Suppressor macrophage treated with lipopolysaccharide for 1 hour (primary cell): Measurements from ENCODE around the gene TMEM74B.

Source experiments
- DNase-seq, 3 donors: peaks; one replicate each; pipeline ENCODE4 v3.0.0-alpha.2; 2020 to 2022

TMEM74B gene

DNA sequence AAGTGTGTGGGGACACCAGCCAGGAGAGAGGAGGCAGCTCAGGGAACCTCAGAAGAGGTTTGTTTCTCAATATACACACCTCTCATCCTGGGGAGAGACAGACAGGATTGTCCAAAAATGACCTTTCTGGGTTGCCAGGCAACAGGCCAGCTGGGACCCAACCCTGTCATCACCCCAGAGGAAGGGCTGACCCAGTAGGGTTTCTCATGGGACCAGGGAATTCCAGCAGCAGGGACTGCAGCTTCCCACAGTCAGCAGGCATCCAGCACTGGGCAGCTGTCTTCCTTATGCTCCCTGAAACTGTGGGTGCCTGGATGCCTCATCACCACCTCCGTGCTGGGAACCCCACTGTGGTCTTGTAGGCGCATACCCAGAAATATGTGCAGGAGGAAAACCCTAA, 19.8 kb upstream of the TMEM74B start:
- peak in 1 of 3 donors; percentile 38 for DNase-seq

DNA sequence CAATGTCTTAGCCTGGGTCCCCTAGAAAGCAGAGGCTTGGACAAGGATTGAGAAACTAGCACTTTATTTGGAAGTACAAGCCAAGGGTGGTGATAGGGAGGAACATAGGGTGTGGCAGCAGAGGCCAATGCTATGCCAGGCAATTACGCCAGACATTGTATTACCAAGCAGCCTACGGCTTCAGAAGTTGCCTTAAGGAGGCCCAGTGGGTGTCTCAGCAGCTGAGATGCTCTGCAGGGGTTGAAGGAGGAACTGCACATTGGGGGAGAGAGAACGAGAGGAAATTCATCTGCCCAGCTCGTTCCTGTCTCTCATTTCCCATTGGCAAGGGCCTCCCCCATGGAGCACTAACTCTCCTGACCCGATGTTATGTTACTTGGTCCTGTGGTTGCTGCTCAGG, 19.3 kb upstream of the TMEM74B start:
- peak in 2 of 3 donors; percentile 46 to 58 for DNase-seq

DNA sequence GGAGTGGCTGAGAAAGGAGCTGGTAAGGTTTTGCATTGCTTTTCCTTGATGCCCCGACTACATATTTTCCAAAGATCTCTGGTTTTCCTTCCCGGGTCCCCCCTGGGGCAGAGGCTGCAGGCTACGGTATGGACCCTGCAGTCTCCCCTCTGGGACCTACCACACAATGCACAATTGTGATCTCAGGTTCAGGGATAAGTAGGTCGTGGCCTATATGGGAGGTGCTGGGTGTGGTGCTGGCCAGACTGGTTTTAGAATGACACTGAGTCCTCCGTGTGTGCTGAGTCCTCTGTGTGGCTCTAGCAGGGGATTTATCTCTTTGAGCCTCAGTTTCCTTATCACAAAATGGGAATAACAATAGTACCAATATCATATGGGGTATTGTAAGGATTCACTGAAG, 18.8 kb upstream of the TMEM74B start:
- no peak for DNase-seq

DNA sequence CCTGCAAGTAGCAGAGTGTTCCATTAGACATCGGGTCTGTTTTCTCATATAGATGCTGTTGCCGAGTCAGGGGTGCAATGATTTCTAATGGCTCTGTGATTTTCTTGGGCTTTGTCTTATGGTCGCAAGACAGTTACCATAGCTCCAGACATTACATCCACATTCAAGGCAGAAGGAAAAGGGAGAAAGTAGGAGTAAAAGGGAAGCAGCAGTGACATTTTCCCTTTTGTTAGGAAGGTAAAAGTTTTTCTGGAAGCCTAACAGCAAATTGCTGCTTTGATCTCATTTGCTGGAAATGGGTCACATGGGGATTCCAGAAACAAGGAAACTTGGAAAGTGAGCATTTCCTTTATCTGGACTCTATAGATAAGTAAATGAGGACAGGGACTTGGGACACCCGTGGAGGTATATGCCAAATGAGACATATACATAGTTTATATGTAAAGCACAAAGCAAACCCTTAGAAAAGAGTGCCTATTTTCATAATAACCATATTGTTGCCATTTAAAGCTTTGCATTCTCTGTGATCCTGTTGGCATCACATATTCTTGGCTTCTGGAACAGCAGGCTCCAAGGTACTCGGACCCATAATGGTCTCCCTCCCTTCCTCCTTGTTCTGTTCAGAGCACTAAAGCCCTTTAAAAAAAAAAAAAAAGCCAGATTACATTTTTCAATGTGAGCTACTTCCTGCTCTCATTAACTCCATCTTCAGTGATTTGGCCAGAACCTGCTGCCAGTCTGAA, 18.2 kb upstream of the TMEM74B start, which contains the start of gene C20orf202:
C20orf202 (plus strand) TSS at position 693 of the 743 bp plus-strand sequence. CDS start 132 bp downstream, outside the sequence.
- DNase-seq, result no peak

DNA sequence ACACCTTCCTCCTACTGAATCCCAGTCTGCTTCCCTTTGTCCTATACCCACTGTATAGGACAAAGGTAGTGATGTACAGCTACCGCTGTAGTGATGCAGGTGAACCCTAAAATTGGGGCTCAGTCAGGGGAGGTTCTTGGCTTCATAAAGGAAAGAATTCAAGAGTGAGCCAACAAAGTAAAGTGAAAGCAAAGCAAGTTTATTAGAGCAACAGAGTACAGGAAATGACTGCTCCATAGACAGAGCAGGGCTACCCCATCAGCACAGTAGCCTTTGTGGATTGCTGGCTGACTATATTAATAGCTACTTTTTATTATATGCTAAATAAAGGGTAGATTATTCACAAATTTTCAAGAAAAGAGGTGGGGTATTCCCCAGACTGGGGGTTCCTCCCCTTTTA, 15.2 kb upstream of the TMEM74B start:
- no peak for DNase-seq

DNA sequence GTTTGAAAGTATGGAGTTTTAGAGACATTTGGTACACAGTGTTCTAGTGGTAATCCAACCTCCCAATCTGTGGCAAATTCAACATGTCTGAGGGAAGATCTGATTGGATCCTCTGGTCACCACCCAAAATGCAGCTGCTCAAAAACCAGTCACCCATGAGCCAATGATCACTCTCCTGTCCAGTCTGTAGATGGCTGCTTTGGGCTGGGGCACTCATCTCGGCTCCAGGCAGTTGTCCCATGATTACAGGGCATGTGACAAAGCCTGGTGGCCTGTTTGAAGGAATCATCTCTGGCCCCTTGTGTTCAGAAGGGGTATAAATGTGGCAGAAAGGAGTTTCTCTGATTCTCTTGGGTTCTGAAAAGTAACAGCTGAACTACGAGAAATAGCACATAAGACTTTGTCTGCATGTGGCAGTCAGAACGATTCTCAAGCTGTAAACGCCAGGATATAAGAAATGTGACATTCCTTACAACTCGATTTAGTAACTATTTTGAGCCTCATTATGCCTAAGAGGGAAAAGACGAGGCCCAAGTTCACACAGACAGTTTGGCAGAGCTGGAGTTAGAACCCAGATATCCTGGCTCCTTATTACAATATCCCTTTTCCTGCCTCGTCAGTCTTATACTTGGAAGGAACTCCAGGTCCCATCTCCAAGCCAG, 14.6 kb upstream of the TMEM74B start:
- no peak for DNase-seq

DNA sequence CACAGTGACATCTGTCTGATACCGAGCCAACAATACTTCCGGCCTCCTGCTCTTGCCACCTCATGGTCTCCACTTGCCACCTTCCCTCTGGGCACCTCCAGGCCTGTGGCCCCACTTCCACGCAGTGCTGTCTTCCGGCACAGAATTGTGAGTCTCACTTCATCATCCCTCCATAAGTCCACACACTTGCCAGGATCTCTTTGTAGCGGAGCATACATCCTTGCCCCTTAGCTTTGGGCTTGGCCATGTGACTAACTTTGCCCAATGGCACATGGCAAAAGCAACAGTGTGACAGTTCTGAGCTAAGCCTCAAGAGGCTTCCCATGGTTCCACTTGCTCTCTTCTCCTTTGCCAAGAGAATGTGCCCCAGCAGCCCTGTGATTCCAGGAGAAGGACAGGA, 14.0 kb upstream of the TMEM74B start:
- no peak for DNase-seq

DNA sequence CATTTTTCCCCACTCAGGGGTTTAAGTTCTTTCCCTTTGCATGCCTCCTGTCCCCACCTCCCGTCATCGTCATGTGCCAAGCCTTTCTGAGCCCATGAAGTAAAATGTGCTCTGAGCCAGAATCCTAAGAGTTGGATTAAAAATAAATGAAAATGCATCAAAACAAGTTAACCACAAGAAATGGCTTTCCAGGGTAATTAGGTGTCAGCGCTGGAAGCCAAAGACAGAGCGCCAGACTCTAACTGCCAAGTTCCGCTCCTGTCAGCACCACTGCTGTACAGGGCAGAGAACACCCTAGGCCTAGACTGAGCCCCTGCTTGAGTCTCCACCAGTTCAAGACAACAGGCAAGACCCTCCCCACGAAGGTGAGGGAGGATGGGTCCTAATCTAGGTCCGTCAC, 13.0 kb upstream of the TMEM74B start:
- DNase-seq, result no peak

DNA sequence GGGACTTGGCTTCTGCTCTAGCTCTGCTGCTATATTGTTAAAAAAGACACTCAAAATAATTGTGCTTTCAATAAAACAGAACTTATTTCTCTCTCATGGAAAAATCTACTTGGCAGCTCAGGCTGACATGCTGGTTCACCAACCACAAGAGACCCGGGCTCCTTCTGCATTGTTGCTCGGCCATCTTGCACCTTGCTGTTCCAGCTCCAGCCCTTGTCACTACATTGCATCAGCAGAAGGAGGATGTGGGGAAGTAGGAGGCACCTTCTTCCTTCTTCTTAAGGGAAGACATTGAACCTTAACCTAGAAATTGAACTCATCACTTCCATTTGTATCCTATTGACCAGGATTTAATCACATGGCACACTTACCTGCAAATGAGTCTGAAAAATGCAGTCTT, 11.9 kb upstream of the TMEM74B start:
- peak in 1 of 3 donors; percentile 32 for DNase-seq

DNA sequence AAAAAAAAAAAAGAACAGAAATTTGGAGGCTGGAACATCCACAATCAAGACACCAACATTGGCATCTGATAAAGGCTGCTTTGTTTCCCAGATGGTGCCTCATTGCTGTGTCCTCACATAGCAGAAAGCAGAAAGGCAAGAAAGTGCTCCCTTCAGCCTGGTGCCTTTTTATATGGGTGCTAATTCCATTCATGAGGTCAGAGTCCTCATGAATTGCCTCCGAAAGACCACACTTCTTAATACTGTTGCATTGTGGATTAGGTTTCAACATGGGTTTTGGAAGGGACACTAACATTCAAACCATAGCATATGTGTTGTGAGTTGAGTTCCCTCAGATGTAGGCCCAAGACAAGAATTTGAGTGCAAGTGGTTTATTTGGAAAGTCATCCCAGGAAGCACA, 10.4 kb upstream of the TMEM74B start:
- DNase-seq, result no peak

DNA sequence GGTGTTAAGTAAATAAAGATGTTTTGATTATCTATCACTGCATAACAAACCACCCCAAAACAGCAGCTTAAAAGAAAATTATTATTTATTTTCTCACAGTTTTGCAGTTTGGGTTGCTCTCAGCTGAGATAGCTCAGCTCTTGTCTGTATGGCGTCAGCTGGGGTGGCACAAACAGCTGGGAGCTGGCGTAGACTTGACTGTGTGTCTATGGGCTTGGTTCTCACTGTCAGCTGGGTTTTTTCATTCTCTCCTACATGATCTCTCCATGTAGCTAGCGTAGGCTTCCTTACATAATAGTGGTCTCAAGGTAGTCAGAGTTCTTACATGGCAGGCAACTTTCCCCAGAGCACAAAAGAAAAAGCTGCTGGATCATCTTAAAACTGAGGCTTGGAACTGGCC, 6.5 kb upstream of the TMEM74B start:
- no peak for DNase-seq

DNA sequence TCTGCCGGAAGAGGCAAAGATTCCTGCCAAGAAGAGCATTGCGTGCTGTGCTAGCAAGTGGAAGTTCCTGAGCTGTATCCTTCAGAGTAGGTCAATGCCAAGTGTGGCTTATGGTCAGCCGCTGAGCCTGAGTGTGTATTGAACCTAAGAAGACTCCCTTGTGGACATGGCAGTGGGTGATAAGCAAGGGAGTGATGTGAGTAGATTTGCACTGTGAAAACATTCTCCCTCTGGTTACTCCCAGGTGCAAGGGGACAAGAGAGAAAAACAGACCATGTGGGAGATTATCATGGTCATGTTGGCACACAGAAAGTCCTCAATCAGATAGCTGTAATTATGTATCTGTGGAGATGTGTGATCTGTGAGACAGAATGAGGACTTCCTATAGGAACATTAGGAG, 6.1 kb upstream of the TMEM74B start:
- no peak for DNase-seq

DNA sequence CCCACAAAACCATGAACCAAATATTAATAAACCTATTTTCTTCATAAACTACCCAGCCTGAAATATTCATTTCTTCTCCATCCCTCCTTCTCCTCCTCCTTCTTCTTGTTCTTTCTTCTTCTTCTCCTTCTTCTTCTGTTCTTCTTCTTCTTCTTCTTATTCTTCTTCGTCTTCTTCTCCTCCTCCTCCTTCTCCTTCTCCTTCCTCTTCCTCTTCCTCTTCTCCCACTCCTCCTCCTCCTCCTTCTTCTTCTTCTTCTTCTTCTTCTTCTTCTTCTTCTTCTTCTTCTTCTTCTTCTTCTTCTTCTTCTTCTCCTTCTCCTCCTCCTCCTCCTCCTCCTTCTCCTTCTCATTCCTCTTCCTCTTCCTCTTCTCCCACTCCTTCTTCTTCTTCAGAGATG, 5.0 kb upstream of the TMEM74B start:
- DNase-seq, result no peak

DNA sequence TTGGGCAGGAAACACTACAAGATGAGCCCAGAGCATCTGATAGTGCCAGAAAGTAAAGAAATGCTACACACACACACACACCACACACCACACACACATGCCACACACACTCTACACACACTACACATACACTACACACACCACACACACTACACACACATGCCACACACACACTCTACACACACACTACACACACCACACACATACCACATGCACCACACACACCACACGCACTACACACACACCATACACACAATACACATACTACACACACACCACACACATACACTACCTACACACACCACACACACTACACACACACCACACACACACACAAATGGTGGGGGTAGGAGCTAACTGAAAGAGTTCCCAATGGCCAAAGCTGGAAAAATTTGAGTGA, 3.6 kb upstream of the TMEM74B start:
- no peak for DNase-seq

DNA sequence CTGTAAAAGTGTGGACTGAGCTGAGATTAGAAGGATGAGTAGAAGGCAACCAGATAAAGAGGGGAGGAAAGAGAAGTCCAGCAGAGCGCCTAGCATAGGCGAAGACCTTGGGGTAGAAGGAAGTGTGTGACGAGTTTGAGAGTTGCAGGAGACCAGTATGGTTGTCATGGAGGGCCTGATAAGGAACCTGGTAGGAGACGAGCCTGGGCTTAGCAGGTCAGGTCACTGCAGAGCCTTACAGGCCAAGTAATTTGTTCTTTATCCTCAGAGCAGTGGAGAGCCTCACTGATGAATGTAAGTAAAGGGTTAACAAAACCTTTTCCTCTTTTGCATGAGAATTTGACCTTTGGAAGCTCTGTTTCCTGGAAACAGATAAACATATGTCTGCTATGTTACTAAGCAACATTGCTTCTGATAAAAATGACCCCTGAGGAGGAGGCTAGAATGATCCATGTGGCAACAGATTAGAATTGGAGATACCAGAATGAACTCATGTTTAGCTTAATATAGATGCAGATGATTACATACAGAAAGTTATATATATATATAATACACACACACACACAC, 2.9 kb upstream of the TMEM74B start:
- DNase-seq, result no peak

DNA sequence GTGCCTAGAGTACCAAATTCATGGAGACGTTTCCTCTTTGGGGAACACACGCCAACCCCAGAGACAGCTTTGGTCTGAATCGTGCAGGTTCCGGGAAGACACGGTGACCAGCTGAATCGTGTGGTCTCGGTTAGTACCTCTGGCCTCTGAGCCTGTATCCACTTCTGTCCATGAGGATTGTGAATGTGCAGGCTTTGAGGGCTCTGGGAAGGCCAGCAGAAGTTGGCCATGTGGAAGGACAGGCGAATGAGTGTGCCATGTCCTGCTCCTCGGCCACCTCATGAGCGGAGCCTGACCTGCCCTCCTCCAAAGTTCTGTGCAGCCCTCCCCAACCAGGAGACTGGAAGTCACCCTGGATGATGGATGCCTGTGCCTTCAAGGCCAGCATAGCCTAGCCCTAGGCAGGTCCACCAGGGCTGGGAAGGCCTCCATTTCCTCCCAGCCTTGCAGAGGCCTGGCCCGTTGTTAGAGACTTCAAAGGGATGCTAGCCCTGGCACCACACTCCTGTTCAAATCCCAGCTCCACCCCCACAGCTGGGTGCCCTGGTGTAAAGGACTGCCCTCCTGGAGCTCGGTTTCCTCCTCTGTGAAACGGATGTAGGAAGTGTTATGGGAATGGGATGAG, 1.7 kb upstream of the TMEM74B start:
- DNase-seq, result no peak

DNA sequence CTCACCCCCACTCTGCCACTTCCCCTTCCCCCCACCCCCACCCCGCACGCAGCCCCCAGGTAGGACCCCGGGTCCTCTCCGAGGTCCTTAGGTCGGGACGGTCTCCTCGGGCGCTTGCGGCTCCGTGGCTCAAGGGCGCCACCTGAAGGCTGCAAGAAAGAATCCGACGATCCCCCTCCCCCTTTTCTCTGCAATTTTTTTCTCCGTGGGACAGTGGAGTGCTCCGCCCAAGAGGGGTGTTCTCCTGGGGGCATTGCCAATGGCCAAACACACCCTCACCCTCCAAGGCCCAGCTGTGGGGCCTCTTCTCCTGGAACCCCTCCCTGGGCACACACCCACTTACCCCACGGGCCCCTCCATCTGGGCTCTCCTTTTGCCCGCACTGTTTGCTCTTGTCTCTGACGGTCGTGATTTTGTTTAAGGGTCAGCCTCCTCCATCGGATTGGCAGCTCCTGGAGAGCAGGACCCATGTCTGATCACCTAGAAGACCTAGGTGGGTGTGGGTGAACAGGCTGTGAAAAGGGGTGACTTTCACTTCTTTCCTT, 1.1 kb upstream of the TMEM74B start:
- DNase-seq, result peak; percentile 58 to 78 (median 67)

DNA sequence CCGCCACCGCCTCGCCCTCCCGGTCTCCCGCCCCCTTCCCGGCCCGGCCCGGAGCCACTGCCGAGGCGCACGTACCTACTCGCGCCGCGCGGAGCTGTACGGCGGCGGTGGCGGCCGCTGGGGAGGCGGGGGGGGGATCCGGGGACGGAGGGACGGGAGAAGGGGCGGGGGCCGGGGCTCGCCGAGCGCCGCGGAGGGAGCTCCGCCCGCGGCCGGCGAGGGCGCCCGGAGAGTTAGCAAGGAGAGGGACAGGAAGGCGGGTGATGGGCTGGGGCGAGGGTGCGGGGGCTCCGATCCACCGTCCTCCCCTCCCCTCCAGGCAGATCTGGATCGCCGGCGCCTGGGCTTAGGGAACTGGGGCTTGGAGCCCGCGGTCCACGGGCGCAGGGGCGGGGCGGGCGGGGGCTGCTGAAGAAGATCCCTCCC, 548 bp upstream of the TMEM74B start:
- peak in 1 of 3 donors; percentile 23 for DNase-seq

DNA sequence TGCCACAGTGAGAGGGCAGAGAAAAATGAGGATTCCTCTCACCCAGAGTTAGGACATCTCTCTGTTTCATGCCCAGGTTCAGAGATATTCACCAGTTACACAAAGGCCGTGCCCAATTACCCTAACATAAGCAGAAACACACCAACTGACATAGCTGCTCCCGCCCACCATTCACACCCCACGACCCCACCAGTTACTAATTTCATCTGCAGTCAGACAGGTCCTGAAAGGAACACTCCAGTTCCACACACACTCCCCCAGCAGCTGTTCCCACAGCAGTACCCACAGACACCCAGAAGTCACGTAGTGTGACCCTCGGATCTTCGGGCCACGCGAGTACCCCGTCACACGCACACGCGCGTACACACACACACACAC, 532 bp downstream of the TMEM74B start:
- no peak for DNase-seq

DNA sequence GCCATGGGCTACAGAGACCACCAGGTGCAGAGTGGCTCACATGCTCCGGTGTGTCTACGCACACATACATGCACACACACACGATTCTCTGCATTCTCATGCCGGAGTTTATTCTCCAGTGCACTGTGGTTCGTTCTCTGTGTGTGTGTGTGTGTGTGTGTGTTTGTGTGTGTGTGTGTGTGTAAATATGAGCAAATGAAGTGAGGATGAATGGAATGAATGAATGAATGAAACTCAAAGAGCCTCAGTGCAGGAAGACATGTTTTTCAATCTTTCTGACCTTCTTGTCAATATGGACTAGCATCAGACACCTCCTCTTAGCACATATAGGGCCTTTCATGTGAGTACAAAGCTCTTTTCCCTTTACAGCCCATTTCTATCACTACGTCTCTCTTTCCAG, 1.6 kb downstream of the TMEM74B start:
- no peak for DNase-seq

DNA sequence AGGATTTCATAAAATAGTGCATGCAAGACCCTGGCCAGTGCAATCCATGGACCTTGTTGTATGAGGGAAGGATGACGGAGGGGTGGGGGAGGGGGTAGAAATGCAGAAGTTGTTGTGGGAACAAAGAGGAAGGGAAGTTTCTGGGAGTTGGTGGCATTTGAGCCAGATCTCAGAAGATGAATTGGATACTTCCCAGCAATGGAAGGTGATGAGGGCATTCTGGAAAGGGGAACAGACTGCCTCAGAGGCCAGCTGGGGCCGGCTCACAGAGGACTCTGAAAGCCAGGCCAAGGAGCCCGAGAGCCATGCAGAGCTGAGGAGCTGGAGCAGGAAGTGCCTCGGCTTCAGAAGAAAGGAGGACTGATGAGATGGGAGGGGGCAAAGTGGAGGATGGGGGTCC, 2.7 kb downstream of the TMEM74B start:
- DNase-seq, result peak; percentile 58 to 71 (median 67)

DNA sequence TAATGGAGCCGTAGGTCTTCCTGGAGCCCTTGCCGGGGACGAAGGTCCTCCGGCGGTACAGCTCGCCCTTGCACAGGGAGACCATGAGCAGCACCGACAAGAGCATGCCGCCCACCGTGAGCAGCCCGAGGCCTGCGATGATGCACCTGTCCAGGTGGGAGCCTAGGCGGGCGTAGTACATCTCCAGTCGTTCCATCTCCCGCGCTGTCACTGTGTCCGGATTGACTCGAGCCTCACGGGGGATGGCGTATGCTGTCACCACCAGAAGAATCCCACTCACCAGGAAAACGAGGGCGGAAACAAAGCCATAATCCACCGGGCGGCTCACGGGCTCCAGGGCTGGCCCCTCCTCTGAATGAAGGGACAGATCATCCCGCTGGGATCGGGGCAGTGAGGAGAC, 3.8 kb downstream of the TMEM74B start:
- DNase-seq, result no peak

DNA sequence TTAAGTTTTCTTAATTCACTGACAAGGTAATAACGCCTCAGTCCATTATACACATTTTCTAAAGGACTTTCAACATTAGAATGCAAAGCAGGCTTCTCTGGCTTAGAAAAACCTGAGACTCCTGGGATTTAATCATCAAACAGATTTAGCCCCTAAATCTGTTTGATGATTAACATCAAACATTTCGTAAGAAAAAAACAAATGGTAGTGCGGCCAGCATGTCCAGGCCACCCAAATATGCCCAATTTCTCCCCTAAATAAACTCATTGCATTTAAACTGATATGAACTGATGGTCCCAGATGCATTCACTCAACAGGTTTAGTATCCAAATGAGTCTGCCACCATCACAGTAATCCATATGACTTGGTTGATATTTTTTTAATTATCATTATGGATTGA, 6.2 kb downstream of the TMEM74B start:
- DNase-seq, result no peak

DNA sequence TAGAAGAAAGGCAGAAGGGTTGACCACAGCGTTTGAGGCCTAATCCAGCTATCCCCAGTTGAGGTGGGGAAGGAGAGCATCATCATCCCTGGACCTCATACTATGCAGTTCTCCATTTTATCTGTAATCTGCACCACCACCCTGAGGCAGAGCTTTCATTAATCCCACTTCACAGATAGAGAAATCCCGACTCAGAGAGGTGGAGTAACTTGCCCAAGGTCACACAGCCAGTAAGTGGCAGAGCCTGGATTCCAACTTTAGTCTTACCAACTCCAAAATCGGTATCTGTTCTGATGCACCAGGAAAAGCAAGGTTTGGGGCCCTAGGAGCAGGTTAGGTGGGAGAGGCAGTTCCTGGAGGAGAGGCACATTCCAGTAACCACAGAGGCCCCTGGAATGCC, 6.7 kb downstream of the TMEM74B start:
- DNase-seq, result no peak
